Chondrocyte (in vitro differentiated cells): Measurements from ENCODE around the gene RPTOR. TPM values are rescaled to one million over a fixed set of nuclear protein-coding genes. Genes with fewer than 3 reads are reported as not detected.
"Not testable (repeated sequence)": the region's sequence is repeated elsewhere in the genome, so short reads cannot be mapped to it uniquely, and the experiment has no call there.

Source experiments
- DNase-seq: peaks from one replicate; pipeline ENCODE4 v3.0.0; 2021; ENCODE audit warnings: mixed read lengths, low spot score
- H3K27ac Mint-ChIP-seq: one replicate; pipeline ENCODE4 v1.8.0; 2021; ENCODE audit warnings: mild to moderate bottlenecking, moderate library complexity, mixed read lengths; ENCODE audit not compliant: unreplicated experiment
- H3K27me3 Mint-ChIP-seq: 2 replicates; pipeline ENCODE4 v1.8.0; 2021; ENCODE audit warnings: low read depth, mixed read lengths
- H3K36me3 Mint-ChIP-seq: 2 replicates; pipeline ENCODE4 v1.8.0; 2021; ENCODE audit warnings: low read depth, mixed read lengths
- H3K4me1 Mint-ChIP-seq: 2 replicates; pipeline ENCODE4 v1.8.0; 2021; ENCODE audit warnings: low read depth, mild to moderate bottlenecking, mixed read lengths
- H3K4me3 Mint-ChIP-seq: one replicate; pipeline ENCODE4 v1.8.0; 2021; ENCODE audit warnings: mild to moderate bottlenecking, moderate library complexity, mixed read lengths; ENCODE audit not compliant: unreplicated experiment
- H3K9me3 Mint-ChIP-seq: 2 replicates; pipeline ENCODE4 v1.8.0; 2021; ENCODE audit warnings: low read depth, mixed read lengths
- total RNA-seq: library from RNA; stranded (reverse); gene quantifications from 3 replicates; pipeline ENCODE4 v1.2.1, GENCODE V29; 2021
- TF ChIP-seq, protein P1 (sequence below): fragments of 200-600 bp; sonication (generic); IDR thresholded peaks from 2 replicates; pipeline ENCODE4 v1.5.0; 2021; ENCODE audit warnings: antibody characterized with exemption, mild to moderate bottlenecking, moderate library complexity

RPTOR gene
- total RNA-seq, 1 donor from 2014 or later: 30.9 TPM

DNA sequence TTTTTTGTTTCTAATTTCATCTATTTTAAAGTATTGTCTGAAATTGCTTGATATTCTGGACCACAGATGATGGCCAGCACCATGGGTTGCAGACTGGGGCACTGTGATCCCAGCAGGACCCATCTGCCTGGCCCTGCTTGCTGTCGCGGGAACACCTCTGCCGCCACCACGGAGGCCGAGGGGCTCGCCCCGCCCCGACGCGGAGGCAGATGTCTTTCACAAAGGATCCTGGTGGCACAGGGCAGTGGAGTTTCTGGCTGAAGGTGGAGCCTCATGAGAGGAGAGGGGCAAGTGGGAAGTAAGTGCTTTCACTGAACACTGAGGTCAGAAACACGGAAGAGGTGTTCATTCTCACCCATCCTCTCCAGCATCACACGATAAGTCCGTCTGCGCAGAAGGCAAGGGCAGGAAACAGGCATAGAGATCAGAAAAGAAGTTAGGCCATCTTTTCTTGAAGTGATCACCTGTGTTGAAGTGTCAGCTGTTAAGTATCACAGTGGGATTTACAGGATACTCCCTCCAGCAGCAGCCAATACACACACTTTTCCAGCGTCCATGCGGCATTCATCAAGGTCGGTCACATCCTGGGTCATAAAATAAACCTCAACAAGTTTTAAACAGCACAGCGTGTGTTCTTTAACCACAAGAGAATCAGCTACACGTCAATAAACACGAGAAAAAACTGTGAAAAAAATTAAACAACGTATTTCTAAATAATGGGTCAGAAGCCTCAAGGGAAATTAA lies 194.5 kb downstream of the RPTOR start:
- TF ChIP-seq, protein P1, sequence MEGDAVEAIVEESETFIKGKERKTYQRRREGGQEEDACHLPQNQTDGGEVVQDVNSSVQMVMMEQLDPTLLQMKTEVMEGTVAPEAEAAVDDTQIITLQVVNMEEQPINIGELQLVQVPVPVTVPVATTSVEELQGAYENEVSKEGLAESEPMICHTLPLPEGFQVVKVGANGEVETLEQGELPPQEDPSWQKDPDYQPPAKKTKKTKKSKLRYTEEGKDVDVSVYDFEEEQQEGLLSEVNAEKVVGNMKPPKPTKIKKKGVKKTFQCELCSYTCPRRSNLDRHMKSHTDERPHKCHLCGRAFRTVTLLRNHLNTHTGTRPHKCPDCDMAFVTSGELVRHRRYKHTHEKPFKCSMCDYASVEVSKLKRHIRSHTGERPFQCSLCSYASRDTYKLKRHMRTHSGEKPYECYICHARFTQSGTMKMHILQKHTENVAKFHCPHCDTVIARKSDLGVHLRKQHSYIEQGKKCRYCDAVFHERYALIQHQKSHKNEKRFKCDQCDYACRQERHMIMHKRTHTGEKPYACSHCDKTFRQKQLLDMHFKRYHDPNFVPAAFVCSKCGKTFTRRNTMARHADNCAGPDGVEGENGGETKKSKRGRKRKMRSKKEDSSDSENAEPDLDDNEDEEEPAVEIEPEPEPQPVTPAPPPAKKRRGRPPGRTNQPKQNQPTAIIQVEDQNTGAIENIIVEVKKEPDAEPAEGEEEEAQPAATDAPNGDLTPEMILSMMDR: no peak
- Mint-ChIP-seq H3K27ac (no peak overlapping the region), H3K27me3 (no peaks in the 10 kb centered on the region), H3K4me3 (no peak overlapping the region), H3K36me3 (peaks cover 15% of the 10 kb centered on the region), H3K4me1 (no peaks in the 10 kb centered on the region), H3K9me3 (no peaks in the 10 kb centered on the region)
- DNase-seq: no peak

DNA sequence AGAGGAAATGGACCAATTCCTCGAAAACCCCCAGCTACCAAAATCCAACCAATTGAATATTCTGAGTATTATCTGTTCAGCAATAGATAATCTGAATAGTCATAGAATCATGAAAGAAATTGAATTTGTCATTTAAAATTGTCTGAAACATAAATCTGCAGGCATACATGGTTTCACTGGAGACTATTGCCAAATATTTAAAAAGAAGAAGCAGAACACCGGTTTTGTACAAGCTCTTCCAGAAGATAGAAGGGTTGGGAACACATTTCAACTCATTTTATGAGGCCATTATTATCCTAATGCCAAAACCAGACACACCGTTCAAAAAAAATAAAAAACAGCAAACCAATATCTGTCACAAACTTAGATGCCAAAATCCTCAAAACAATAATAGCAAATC lies 195.5 kb downstream of the RPTOR start:
- no peak overlapping the region for H3K4me3 Mint-ChIP-seq
- H3K36me3 Mint-ChIP-seq: peaks cover 15% of the 10 kb centered on the region
- no peaks in the 10 kb centered on the region for H3K9me3 Mint-ChIP-seq
- no peaks in the 10 kb centered on the region for H3K27me3 Mint-ChIP-seq
- H3K4me1 Mint-ChIP-seq: no peaks in the 10 kb centered on the region
- DNase-seq: no peak
- no peak overlapping the region for H3K27ac Mint-ChIP-seq
- TF ChIP-seq, protein P1: no peak

DNA sequence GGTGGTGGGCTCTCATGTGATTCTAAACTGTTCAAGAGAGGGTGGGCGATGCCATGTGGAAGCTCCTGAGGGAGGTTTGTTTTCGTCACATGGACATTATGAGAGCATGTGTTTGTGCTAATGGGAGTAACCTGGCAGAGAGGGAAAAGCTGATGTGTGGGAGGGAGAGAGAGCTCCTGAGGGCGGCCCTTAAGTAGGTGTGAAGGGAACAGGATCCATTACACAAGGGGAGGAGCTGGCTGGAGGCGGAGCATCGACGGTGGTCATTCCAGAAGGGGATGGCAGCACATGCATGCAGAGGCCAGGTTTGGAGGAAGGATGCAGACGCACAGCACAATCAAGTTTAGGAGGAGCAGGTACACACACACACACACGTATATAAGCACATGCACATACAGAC lies 197.5 kb downstream of the RPTOR start:
- Mint-ChIP-seq H3K9me3 (no peaks in the 10 kb centered on the region), H3K27ac (no peak overlapping the region), H3K4me1 (no peaks in the 10 kb centered on the region), H3K27me3 (no peaks in the 10 kb centered on the region), H3K36me3 (peaks cover 15% of the 10 kb centered on the region), H3K4me3 (no peak overlapping the region)
- DNase-seq: no peak
- TF ChIP-seq, protein P1: no peak

DNA sequence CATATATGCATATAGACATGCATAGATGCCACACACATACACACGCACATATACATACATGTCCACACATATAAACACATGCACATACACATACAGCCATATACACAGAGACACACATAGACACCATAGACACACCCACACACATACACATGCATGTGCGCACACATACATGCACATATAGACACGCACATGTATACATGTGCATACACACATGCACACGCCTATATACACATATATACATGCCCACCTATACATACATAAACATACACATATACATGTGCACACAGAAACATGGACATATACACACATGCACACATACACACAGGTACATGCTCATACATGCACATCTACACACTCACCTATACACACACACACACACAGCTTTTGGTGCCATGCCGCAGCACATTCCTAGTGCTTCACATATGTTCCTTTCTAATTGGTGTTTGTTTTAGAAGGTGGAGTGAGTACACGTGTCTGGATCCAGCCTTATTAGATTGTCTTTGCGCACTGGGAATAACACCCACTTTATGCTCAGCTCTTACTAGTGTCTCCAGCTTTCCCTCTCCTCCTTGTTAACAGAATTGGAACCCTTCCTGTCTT lies 198.0 kb downstream of the RPTOR start:
- Mint-ChIP-seq H3K27me3 (no peaks in the 10 kb centered on the region), H3K4me1 (no peaks in the 10 kb centered on the region), H3K27ac (no peak overlapping the region), H3K9me3 (no peaks in the 10 kb centered on the region), H3K36me3 (peaks cover 15% of the 10 kb centered on the region), H3K4me3 (no peak overlapping the region)
- TF ChIP-seq, protein P1: no peak
- DNase-seq: no peak

DNA sequence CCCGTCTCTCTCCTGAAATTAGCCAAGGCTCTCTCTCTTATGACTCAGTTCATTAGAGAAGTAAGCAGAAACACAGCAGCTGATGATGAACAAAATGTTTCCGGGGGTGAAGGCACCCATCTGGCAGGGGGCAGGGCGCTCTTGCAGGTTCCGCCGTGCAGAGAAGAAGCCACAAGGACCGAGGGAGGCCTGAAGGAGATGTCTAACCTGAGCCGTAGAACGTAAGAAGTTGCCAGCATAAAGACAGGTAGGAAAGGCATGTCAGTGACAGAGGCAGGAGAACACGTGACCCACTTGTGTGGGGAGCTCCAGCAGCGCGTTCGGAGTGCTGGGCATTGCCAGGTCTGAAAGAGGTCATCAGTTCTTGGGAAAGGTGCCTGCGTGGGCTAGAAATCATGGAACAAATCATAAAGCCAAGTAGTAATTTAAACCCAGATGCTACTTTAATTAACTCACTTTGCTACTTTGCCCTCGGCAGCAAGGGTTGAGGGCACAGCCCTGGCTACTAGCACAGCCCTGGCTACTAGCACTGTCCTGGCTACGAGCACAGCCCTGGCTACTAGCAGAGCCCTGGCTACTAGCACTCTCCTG lies 198.6 kb downstream of the RPTOR start:
- DNase-seq: no peak
- Mint-ChIP-seq H3K27me3 (no peaks in the 10 kb centered on the region), H3K27ac (no peak overlapping the region), H3K4me3 (no peak overlapping the region), H3K9me3 (no peaks in the 10 kb centered on the region), H3K4me1 (no peaks in the 10 kb centered on the region), H3K36me3 (peaks cover 15% of the 10 kb centered on the region)
- TF ChIP-seq, protein P1: no peak

DNA sequence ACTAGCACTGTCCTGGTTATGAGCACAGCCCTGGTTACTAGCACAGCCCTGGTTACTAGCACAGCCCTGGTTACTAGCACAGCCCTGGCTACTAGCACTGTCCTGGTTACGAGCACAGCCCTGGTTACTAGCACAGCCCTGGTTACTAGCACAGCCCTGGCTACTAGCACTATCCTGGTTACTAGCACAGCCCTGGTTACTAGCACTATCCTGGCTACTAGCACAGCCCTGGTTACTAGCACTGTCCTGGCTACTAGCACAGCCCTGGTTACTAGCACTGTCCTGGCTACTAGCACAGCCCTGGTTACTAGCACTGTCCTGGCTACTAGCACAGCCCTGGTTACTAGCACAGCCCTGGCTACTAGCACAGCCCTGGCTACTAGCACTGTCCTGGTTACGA lies 199.3 kb downstream of the RPTOR start:
- H3K4me1 Mint-ChIP-seq, H3K27me3 Mint-ChIP-seq, H3K27ac Mint-ChIP-seq, H3K4me3 Mint-ChIP-seq, DNase-seq, H3K9me3 Mint-ChIP-seq: not testable (repeated sequence)
- peaks cover 15% of the 10 kb centered on the region for H3K36me3 Mint-ChIP-seq

DNA sequence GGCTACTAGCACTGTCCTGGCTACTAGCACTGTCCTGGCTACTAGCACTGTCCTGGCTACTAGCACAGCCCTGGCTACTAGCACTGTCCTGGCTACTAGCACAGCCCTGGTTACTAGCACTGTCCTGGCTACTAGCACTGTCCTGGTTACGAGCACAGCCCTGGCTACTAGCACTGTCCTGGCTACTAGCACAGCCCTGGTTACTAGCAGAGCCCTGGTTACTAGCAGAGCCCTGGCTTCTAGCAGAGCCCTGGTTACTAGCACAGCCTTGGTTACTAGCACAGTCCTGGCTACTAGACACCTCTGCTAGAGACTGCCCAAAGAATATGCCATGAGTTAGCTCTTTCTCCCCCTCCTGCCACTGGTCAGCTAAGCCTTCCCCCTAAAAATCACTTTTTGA lies 200.1 kb downstream of the RPTOR start:
- not testable (repeated sequence) for H3K27ac Mint-ChIP-seq, DNase-seq, H3K9me3 Mint-ChIP-seq, H3K4me1 Mint-ChIP-seq, H3K27me3 Mint-ChIP-seq, H3K4me3 Mint-ChIP-seq
- peaks cover 10% of the 10 kb centered on the region for H3K36me3 Mint-ChIP-seq
